Ovary (tissue), 3 donors: ENCODE results near the gene CHST12.

Source experiments
- EP300 ChIP-seq: sonication (generic); formaldehyde crosslinking; IDR thresholded peaks from one replicate; pipeline ENCODE4 v1.6.1; 2017; ENCODE audit warnings: antibody characterized with exemption
- POLR2A ChIP-seq: fragments of 450-650 bp; IDR thresholded peaks from one replicate; pipeline ENCODE4 v1.6.1; 2017; ENCODE audit warnings: antibody characterized with exemption, mild to moderate bottlenecking, moderate library complexity
- TF ChIP-seq, protein P1 (sequence below), 3 donors: fragments of 450-650 bp in 2 of 3; fragments of 200-600 bp in 1 of 3; IDR thresholded peaks; one replicate each; pipeline versions ENCODE4 v1.5.1 to v1.8.0; 2016 to 2022; ENCODE audit warnings: antibody characterized with exemption in 3 of 3, mild to moderate bottlenecking in 1 of 3
- donor health status: DM: no; HTN: no; CAD: no.

DNA sequence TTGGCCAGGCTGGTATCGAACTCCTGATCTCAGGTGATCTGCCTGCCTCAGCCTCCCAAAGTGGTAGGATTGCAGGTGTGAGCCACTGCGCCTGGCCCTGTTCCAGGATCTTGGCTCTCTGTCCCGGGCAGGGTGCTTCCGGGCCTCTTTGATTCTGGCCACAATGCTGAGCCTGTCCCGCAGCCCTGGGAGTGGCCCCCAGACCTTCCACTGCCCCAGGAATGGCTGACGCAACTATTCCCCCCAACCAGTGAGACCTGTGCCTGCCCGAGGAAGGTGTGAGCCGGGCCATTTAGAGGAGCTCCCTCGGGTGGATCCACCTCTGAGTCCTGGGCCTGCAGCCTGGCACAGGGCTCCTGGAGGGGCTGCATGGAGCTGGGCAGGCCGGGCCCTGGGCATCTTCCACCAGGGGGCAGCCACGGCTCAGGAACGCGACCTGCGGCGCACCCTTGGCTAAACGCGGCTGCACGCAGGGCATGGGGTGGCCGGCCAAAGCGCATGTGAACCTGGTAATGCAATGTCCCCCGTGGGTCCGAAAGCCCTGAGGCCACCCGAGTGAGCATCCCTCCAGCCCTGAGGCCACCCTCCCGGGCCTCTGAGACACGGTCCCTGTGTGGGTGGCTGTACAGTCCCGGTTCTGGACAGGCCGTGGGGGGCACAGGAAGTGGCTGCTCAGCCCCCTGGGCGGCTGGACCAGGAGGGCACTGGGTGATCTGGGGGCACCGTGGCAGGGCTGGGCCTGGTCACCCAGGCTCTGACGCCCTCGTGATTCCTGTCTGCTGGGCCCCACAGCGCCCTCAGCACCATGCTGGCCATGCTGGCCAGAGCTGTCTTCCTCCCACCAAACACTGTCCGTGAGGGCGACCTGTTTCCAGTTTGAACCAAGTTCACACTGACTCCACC is 48.0 kb downstream of the CHST12 start:
- TF ChIP-seq, protein P1, sequence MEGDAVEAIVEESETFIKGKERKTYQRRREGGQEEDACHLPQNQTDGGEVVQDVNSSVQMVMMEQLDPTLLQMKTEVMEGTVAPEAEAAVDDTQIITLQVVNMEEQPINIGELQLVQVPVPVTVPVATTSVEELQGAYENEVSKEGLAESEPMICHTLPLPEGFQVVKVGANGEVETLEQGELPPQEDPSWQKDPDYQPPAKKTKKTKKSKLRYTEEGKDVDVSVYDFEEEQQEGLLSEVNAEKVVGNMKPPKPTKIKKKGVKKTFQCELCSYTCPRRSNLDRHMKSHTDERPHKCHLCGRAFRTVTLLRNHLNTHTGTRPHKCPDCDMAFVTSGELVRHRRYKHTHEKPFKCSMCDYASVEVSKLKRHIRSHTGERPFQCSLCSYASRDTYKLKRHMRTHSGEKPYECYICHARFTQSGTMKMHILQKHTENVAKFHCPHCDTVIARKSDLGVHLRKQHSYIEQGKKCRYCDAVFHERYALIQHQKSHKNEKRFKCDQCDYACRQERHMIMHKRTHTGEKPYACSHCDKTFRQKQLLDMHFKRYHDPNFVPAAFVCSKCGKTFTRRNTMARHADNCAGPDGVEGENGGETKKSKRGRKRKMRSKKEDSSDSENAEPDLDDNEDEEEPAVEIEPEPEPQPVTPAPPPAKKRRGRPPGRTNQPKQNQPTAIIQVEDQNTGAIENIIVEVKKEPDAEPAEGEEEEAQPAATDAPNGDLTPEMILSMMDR (IDR thresholded peaks at IDR 0.05): peak; percentile 72 to 87 (median 73)
- TF ChIP-seq POLR2A (no peak), EP300 (no peak)
